DOHH2 (cell line): ENCODE results near the gene NXPH4.

Experiments
- EZH2phosphoT487 ChIP-seq: fragments of 200-600 bp; sonication (generic); IDR thresholded peaks from 2 replicates; pipeline ENCODE4 v1.6.1; 2017; ENCODE audit warnings: borderline replicate concordance, mild to moderate bottlenecking, antibody characterized with exemption, low read length, moderate library complexity, mixed read lengths
- TF ChIP-seq, protein P1 (sequence below): fragments of 200-600 bp; sonication (generic); IDR thresholded peaks from one replicate; pipeline ENCODE4 v1.5.1; 2014; ENCODE audit warnings: antibody characterized with exemption, mild to moderate bottlenecking, low read depth, low read length; ENCODE audit not compliant: poor library complexity, severe bottlenecking

- TF ChIP-seq, protein P1, sequence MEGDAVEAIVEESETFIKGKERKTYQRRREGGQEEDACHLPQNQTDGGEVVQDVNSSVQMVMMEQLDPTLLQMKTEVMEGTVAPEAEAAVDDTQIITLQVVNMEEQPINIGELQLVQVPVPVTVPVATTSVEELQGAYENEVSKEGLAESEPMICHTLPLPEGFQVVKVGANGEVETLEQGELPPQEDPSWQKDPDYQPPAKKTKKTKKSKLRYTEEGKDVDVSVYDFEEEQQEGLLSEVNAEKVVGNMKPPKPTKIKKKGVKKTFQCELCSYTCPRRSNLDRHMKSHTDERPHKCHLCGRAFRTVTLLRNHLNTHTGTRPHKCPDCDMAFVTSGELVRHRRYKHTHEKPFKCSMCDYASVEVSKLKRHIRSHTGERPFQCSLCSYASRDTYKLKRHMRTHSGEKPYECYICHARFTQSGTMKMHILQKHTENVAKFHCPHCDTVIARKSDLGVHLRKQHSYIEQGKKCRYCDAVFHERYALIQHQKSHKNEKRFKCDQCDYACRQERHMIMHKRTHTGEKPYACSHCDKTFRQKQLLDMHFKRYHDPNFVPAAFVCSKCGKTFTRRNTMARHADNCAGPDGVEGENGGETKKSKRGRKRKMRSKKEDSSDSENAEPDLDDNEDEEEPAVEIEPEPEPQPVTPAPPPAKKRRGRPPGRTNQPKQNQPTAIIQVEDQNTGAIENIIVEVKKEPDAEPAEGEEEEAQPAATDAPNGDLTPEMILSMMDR: no peak
- TF ChIP-seq EZH2phosphoT487: no peak
Measured at GRCh38 chr12:57187222-57188089, 29.1 kb upstream of the NXPH4 start.
